Stimulated activated naive CD8-positive, alpha-beta T cell treated with anti-CD3 and anti-CD28 coated beads, Interleukin-15, Interleukin-2, amounts not matched to agents 100 U/mL and 50 U/mL, for 24 hours (primary cell): ENCODE measurements around the gene RNU1-2.
"Not testable (repeated sequence)": the region's sequence is repeated elsewhere in the genome, so short reads cannot be mapped to it uniquely, and the experiment has no call there.

Experiments used
- ATAC-seq: fragments of 150-1000 bp; cut with Tn5 transposase; one replicate; pipeline ENCODE4 v1.10.0; 2021
- DNase-seq: peaks from one replicate; pipeline ENCODE4 v3.0.0; 2021

RNU1-2 gene

GRCh38 chr1:16895598-16896315 is at the start of gene RNU1-2:
RNU1-2 (plus strand) TSS chr1:16895980.
- DNase-seq (peak; percentile 80), ATAC-seq (peak; percentile 100)

GRCh38 chr1:16856201-16856600 is 39.6 kb upstream of the RNU1-2 start:
- DNase-seq, ATAC-seq: not testable (repeated sequence)

DNA sequence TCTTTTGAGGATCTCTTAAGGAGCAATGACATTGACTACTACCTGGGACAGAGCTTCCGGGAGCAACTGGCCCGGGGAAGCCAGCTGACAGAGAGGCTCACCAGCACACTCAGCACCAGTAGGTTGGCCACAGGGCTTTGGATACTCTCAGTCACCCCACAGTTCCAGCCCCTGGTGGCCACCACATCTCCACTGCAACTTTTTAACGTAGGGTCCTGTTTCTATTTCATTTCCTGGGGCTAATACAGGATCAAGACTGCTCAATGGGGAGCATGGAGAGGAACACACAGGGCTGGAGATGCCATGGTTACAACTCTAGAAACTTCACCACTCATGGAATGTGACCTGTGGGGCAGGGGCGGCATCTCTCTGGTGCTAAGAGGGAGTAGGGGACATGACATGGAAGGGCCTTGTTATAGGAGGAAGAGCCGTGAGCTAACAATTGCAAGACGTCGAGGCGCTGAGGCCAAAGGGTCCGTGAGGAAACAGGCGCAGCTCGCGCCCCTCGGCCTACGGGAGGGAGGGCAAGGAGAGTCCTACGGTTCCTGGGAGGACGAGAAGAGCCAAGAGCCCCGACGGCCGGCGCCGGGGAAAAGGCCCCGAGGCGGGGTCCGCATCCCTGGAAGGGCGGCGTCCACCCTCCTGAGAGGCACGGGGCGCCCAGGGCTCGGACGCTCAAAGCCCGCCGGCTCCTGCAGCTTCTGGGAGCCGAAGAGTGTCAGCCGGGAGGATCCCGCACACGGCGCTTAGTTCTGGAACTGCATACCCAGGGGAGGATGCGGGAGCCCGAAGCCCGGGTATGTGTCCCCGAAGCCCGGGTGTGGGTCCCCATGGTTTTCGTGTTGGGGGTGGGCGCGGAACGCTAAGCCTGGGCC is 36.4 kb upstream of the RNU1-2 start:
- not testable (repeated sequence) for DNase-seq, ATAC-seq

DNA sequence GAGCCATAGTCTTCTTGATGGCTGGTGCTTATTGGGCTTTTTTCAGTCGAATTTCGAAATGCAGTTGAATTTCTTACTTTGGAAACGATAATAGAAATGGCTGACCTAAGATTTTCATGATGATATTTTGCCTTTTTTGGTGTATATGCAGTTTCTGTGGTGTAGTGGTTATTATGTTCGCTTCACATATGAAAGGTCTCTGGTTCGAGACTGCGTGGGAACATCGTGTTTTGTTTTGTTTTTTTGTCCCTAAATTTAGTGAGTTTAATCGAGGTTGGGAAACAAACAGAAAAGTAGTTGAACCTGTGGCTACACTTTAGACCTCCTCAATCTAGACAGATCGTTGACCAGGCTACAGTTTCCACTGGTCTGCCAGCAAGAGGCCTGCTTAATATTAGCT is 35.7 kb upstream of the RNU1-2 start:
- ATAC-seq, DNase-seq: not testable (repeated sequence)

DNA sequence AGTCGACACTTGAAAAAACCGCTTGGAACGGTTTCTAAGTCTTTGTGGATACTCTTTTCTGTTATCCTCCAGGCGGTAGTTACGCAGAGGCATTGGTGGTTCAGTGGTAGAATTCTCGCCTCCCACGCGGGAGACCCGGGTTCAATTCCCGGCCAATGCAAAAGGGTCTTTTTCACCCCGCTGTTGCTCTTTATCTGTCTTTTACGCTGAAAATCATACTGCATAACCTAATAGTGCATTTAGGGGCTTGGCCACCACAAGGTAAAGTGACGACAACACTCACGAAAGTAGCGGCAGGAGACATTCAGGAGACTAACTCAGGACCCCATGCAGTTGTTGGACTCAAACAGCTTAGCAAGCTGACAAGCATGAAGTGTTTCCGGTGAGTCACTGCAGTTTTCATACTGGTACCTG is 33.9 kb upstream of the RNU1-2 start:
- ATAC-seq: peak; percentile 85
- peak; percentile 43 for DNase-seq

DNA sequence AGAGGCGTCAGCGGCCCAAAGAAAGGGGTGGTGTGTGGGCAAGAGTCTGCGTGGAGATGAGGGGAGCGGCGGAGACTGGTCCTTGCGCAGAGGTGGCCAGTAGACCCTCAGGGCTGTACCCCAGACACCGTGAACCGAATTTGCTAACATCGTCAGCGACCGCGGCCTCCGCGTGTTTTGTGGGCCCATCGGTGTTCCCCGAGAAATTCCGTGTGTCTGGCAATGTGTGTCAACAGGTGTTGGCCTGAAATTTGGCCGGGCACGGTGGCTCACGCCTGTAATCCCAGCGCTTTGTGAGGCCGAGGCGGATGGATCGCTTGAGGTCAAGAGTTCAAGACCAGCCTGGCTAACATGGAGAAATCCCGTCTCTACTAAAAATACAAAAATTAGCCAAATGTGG is 33.4 kb upstream of the RNU1-2 start:
- not testable (repeated sequence) for DNase-seq, ATAC-seq

DNA sequence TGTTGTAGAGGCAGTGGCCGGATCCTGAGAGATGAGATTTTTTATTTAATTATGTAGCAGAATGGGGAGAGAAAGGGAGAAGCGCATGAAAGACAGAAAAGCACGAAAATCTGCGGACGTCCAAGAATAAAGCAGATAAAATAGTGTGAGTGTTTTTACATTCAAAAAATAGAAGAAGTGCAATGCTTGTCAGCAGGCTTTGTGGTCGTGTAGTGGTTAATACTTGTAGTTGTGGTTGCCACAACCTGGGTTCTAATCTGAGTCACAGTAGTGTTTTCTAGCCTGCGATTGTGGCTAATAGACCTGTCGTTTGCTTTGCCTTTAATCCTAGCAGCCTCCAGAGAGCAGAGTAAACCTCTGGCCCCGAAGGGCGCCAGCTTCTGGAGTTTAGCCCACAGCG is 32.8 kb upstream of the RNU1-2 start:
- not testable (repeated sequence) for ATAC-seq

GRCh38 chr1:16866926-16867707 is 28.7 kb upstream of the RNU1-2 start:
- not testable (repeated sequence) for ATAC-seq, DNase-seq

More for the DNA sequence above, 32.8 kb upstream of the RNU1-2 start:
- not testable (repeated sequence) for DNase-seq

DNA sequence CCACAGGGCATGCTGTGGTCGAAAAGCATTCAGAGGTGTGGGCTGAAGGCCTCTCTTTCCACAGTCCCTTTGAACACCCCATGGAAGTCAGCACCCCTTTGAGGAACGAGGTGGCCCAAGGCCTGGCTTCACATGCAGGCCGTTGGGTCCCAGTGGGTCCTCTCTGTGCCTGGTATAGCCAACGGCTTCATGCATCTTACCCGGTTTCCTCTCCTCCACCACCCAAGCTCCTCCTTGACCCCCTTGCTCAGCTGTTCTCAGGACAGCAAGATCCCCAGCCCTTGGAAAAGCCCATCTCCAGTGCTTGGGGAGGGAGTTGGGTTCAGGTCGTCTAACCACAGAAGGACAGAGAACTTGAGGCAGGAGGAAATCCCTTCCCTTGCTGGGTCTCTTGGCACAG is 27.0 kb upstream of the RNU1-2 start:
- not testable (repeated sequence) for DNase-seq, ATAC-seq

- ATAC-seq, DNase-seq: not testable (repeated sequence)
Observed at GRCh38 chr1:16869996-16870395, 25.8 kb upstream of the RNU1-2 start.

- not testable (repeated sequence) for DNase-seq, ATAC-seq
Observed at GRCh38 chr1:16871171-16871570, 24.6 kb upstream of the RNU1-2 start.

GRCh38 chr1:16872152-16873075 is 23.4 kb upstream of the RNU1-2 start:
- DNase-seq (peak; percentile 87), ATAC-seq (peak; percentile 97)

GRCh38 chr1:16873076-16873879 is 22.5 kb upstream of the RNU1-2 start:
- DNase-seq: peak; percentile 48
- not testable (repeated sequence) for ATAC-seq

DNA sequence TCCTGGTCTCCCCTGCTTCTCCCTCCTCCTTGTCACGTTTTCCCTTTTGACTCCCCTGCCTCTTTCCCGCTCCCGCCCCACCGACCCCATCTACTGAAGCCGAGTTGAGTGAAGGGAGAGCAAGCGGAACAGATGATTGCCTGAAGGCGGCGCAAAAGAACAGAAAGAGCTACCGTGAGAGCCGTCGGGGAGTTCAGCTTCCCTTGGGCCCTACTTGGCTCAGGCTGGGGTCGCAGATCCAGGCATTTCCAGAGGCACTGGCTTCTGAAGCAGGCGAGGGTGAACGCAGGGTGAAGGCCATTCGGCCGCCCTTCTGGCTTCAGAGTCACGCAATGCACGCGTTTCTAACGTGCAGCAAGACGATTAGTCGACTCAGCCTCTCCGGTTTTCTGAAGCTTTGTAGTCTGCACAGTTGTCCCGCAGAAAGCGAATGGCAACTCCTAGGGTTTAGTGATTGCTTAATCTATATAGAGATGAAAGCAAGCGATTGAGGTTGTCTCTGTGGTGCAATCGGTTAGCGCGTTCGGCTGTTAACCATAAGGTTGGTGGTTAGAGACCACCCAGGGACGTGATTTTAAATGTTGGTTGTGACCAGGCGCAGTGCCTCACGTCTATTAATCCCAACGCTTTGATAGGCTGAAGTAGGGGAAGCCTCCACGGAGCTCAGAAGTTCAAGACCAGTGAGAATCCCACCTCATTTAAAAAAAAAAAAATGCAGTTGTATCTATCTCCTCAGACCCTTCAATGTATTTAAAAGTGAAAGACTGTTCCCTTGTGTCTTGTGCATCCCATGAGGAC is 20.6 kb upstream of the RNU1-2 start:
- DNase-seq, ATAC-seq: not testable (repeated sequence)

GRCh38 chr1:16881742-16882141 is 14.0 kb upstream of the RNU1-2 start:
- not testable (repeated sequence) for DNase-seq, ATAC-seq

GRCh38 chr1:16882986-16883385 is 12.8 kb upstream of the RNU1-2 start:
- ATAC-seq: no peak
- DNase-seq: no peak

- ATAC-seq, DNase-seq: not testable (repeated sequence)
Observed at GRCh38 chr1:16884487-16884886, 11.3 kb upstream of the RNU1-2 start.

DNA sequence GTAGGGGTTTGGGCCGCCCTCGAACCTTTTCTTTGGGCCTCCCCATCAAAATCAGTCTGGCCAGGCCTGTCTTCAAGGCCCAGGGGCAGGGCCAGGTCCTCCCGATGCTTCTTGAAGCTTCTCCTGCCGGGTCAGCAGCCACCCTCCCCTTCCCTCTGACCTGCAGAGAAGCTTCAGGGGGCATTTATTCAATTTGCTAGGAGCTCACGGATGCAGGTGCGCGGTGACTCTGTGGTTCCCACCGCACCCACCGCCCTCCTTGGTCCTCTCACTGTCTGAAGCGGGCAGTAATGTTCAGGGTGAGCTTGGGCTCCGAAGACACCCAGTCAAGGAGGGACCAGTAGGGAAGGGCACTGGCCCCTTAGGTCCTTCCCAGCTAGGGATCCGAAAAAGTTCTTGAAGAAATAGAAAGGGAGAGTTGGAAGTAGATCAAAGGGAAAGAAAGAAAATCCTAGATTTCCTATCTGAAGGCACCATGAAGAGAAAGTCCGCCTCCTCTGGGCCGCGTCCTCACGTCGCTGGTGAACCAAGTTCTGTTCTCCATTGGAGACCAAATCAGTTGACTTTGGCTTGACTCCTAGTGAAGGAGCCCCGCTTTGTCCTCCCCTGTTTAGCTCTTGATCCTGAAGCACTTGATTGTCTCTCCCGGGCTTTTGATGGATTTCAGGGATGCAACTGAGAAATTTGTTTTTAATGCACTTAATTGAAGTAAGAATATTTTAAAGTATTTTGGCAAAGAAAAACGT is 8.7 kb upstream of the RNU1-2 start:
- no peak for DNase-seq
- ATAC-seq: no peak
